ENCODE results near the gene NAT8L.

Gene NAT8L

GRCh38 chr4:2085496-2085901 lies 26.4 kb downstream of the NAT8L start:
- Mint-ChIP-seq H3K27me3 (peaks cover 23% of the 10 kb centered on the region), H3K27ac (no peak overlapping the region), H3K36me3 (no peaks in the 10 kb centered on the region), H3K4me3 (no peak overlapping the region), H3K9me3 (no peaks in the 10 kb centered on the region), H3K4me1 (no peaks in the 10 kb centered on the region)
- no peak for ATAC-seq

- H3K4me1 Mint-ChIP-seq, result no peaks in the 10 kb centered on the region
- H3K36me3 Mint-ChIP-seq, result no peaks in the 10 kb centered on the region
- no peaks in the 10 kb centered on the region for H3K9me3 Mint-ChIP-seq
- no peak overlapping the region for H3K4me3 Mint-ChIP-seq
- H3K27me3 Mint-ChIP-seq, result peaks cover 37% of the 10 kb centered on the region
- no peak for ATAC-seq
- no peak overlapping the region for H3K27ac Mint-ChIP-seq
Measured at GRCh38 chr4:2087170-2087569, 28.0 kb downstream of the NAT8L start.

GRCh38 chr4:2089222-2089621 lies 30.1 kb downstream of the NAT8L start:
- no peak for ATAC-seq
- Mint-ChIP-seq H3K27ac (no peak overlapping the region), H3K27me3 (peaks cover 56% of the 10 kb centered on the region), H3K9me3 (no peaks in the 10 kb centered on the region), H3K4me3 (no peak overlapping the region), H3K36me3 (no peaks in the 10 kb centered on the region), H3K4me1 (no peaks in the 10 kb centered on the region)

GRCh38 chr4:2090642-2091041 lies 31.5 kb downstream of the NAT8L start:
- Mint-ChIP-seq H3K27me3 (peaks cover 56% of the 10 kb centered on the region), H3K9me3 (no peaks in the 10 kb centered on the region), H3K36me3 (no peaks in the 10 kb centered on the region), H3K4me3 (no peak overlapping the region), H3K27ac (no peak overlapping the region), H3K4me1 (no peaks in the 10 kb centered on the region)
- no peak for ATAC-seq

- peaks cover 8% of the 10 kb centered on the region for H3K36me3 Mint-ChIP-seq
- H3K27ac Mint-ChIP-seq, result no peak overlapping the region
- H3K4me3 Mint-ChIP-seq, result no peak overlapping the region
- peaks cover 64% of the 10 kb centered on the region for H3K27me3 Mint-ChIP-seq
- no peaks in the 10 kb centered on the region for H3K4me1 Mint-ChIP-seq
- H3K9me3 Mint-ChIP-seq, result peaks cover 6% of the 10 kb centered on the region
- ATAC-seq, result no peak
Measured at GRCh38 chr4:2091990-2092668, 33.0 kb downstream of the NAT8L start.

GRCh38 chr4:2092669-2093053 lies 33.5 kb downstream of the NAT8L start:
- no peak overlapping the region for H3K27ac Mint-ChIP-seq
- ATAC-seq, result no peak
- H3K4me1 Mint-ChIP-seq, result no peaks in the 10 kb centered on the region
- H3K4me3 Mint-ChIP-seq, result no peak overlapping the region
- H3K36me3 Mint-ChIP-seq, result peaks cover 8% of the 10 kb centered on the region
- peaks cover 6% of the 10 kb centered on the region for H3K9me3 Mint-ChIP-seq
- peaks cover 66% of the 10 kb centered on the region for H3K27me3 Mint-ChIP-seq

GRCh38 chr4:2093265-2093664 lies 34.1 kb downstream of the NAT8L start:
- Mint-ChIP-seq H3K9me3 (peaks cover 6% of the 10 kb centered on the region), H3K4me1 (no peaks in the 10 kb centered on the region), H3K27me3 (peaks cover 66% of the 10 kb centered on the region), H3K27ac (no peak overlapping the region), H3K36me3 (peaks cover 8% of the 10 kb centered on the region), H3K4me3 (no peak overlapping the region)
- ATAC-seq, result no peak

GRCh38 chr4:2094545-2094944 lies 35.4 kb downstream of the NAT8L start:
- Mint-ChIP-seq H3K27me3 (peaks cover 76% of the 10 kb centered on the region), H3K9me3 (peaks cover 9% of the 10 kb centered on the region), H3K27ac (no peak overlapping the region), H3K36me3 (peaks cover 8% of the 10 kb centered on the region), H3K4me1 (no peaks in the 10 kb centered on the region), H3K4me3 (no peak overlapping the region)
- ATAC-seq, result no peak

- no peak overlapping the region for H3K27ac Mint-ChIP-seq
- H3K27me3 Mint-ChIP-seq, result peaks cover 85% of the 10 kb centered on the region
- ATAC-seq, result no peak
- H3K4me3 Mint-ChIP-seq, result no peak overlapping the region
- peaks cover 8% of the 10 kb centered on the region for H3K36me3 Mint-ChIP-seq
- H3K9me3 Mint-ChIP-seq, result peaks cover 9% of the 10 kb centered on the region
- H3K4me1 Mint-ChIP-seq, result no peaks in the 10 kb centered on the region
Measured at GRCh38 chr4:2095236-2096072, 36.3 kb downstream of the NAT8L start.

- Mint-ChIP-seq H3K27me3 (peaks cover 87% of the 10 kb centered on the region), H3K9me3 (peaks cover 12% of the 10 kb centered on the region), H3K36me3 (peaks cover 8% of the 10 kb centered on the region), H3K27ac (no peak overlapping the region), H3K4me3 (no peak overlapping the region), H3K4me1 (no peaks in the 10 kb centered on the region)
- no peak for ATAC-seq
Measured at GRCh38 chr4:2096073-2096609, 37.0 kb downstream of the NAT8L start.

- Mint-ChIP-seq H3K27me3 (peaks cover 38% of the 10 kb centered on the region), H3K27ac (no peak overlapping the region), H3K4me3 (no peak overlapping the region), H3K4me1 (no peaks in the 10 kb centered on the region), H3K36me3 (peaks cover 11% of the 10 kb centered on the region), H3K9me3 (peaks cover 27% of the 10 kb centered on the region)
- ATAC-seq, result no peak
Measured at GRCh38 chr4:2101346-2102044, 42.4 kb downstream of the NAT8L start.

- ATAC-seq, result no peak
Measured at GRCh38 chr4:2102045-2102883, 43.1 kb downstream of the NAT8L start.

GRCh38 chr4:2103127-2103842 lies 44.2 kb downstream of the NAT8L start:
- Mint-ChIP-seq H3K27ac (no peak overlapping the region), H3K9me3 (peaks cover 23% of the 10 kb centered on the region)

More at GRCh38 chr4:2102045-2102883, 43.1 kb downstream of the NAT8L start:
- peaks cover 30% of the 10 kb centered on the region for H3K27me3 Mint-ChIP-seq
- no peak overlapping the region for H3K4me3 Mint-ChIP-seq
- H3K4me1 Mint-ChIP-seq, result no peaks in the 10 kb centered on the region
- H3K27ac Mint-ChIP-seq, result no peak overlapping the region
- H3K9me3 Mint-ChIP-seq, result peaks cover 23% of the 10 kb centered on the region
- H3K36me3 Mint-ChIP-seq, result peaks cover 6% of the 10 kb centered on the region

More at GRCh38 chr4:2103127-2103842, 44.2 kb downstream of the NAT8L start:
- H3K27me3 Mint-ChIP-seq, result peaks cover 30% of the 10 kb centered on the region
- H3K36me3 Mint-ChIP-seq, result peaks cover 6% of the 10 kb centered on the region
- no peak overlapping the region for H3K4me3 Mint-ChIP-seq
- no peaks in the 10 kb centered on the region for H3K4me1 Mint-ChIP-seq
- no peak for ATAC-seq

Data from stimulated activated memory B cell treated with anti-CD40 and anti-IgM and Interleukin-4, amounts not matched to agents 10 μg/mL and 1 μg/mL and 100 μg/mL, for 72 hours (primary cell).